HG03575 (cell line): ENCODE measurements around the gene CACNB3.
"Not testable (repeated sequence)": the region's sequence is repeated elsewhere in the genome, so short reads cannot be mapped to it uniquely, and the experiment has no call there.

Source experiments
- ATAC-seq: cut with Tn5 transposase; IDR thresholded peaks from one replicate; pipeline ENCODE4 v1.9.1; 2021; ENCODE audit not compliant: unreplicated experiment, insufficient number of reproducible peaks, low FRiP score; ENCODE audit errors: extremely low read depth

Gene CACNB3

GRCh38 chr12:48873534-48873933 is 55.2 kb downstream of the CACNB3 start:
- ATAC-seq, result not testable (repeated sequence)

DNA sequence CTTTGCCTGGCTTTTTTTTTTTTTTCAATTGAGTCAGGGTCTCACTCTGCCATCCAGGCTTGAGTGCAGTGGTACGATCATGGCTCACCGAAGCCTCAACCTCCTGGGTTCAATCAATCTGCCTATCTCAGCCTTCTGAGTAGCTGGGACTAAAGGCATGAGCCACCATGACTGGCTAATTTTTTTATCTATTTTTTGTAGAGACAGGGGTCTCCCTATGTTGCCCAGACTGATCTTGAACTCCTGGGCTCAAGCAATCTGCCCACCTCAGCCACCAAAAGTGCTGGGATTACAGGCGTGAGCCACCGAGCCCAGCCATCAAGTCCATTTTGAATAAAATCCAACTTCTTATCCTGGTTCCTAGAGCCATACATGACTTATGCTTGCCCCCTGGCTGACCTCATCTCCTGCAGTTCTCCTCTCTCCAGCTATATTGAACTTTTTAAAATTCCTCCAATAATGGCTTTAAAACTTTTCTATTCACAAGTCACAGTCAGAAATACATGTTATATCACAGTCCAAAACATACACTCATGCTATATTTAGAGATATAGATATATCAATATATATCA is 57.7 kb downstream of the CACNB3 start:
- ATAC-seq, result no peak
